ENCODE measurements around the gene LRMDA. TPM values are rescaled to one million over a fixed set of nuclear protein-coding genes. Genes with fewer than 3 reads are reported as not detected.

LRMDA gene
- total RNA-seq, 2 experiments from 2014 or later: not detected

GRCh38 chr10:76459016-76459730 lies 1027.7 kb downstream of the LRMDA start:
- Mint-ChIP-seq H3K4me3 (no peak overlapping the region), H3K27ac (no peak overlapping the region), H3K27me3 (no peaks in the 10 kb centered on the region), H3K36me3 (no peaks in the 10 kb centered on the region), H3K4me1 (no peaks in the 10 kb centered on the region), H3K9me3 (no peaks in the 10 kb centered on the region)
- ATAC-seq (ENCODE audit: low read depth): no peak
- POLR2A ChIA-PET: no interaction called here
- DNase-seq: no peak

- H3K4me1 Mint-ChIP-seq: no peaks in the 10 kb centered on the region
- no peak overlapping the region for H3K4me3 Mint-ChIP-seq
- no peaks in the 10 kb centered on the region for H3K36me3 Mint-ChIP-seq
- H3K27ac Mint-ChIP-seq: no peak overlapping the region
- ATAC-seq (ENCODE audit: low read depth) (no peak), DNase-seq (no peak)
- POLR2A ChIA-PET: no interaction called here
- no peaks in the 10 kb centered on the region for H3K27me3 Mint-ChIP-seq
- H3K9me3 Mint-ChIP-seq: no peaks in the 10 kb centered on the region
Observed at GRCh38 chr10:76461024-76461423, 1029.6 kb downstream of the LRMDA start.

- H3K4me1 Mint-ChIP-seq: no peaks in the 10 kb centered on the region
- H3K4me3 Mint-ChIP-seq: no peak overlapping the region
- POLR2A ChIA-PET: no interaction called here
- DNase-seq (no peak), ATAC-seq (ENCODE audit: low read depth) (no peak)
- H3K27me3 Mint-ChIP-seq: no peaks in the 10 kb centered on the region
- H3K36me3 Mint-ChIP-seq: no peaks in the 10 kb centered on the region
- H3K27ac Mint-ChIP-seq: no peak overlapping the region
- no peaks in the 10 kb centered on the region for H3K9me3 Mint-ChIP-seq
Observed at GRCh38 chr10:76463111-76463510, 1031.7 kb downstream of the LRMDA start.

- no peaks in the 10 kb centered on the region for H3K4me1 Mint-ChIP-seq
- H3K9me3 Mint-ChIP-seq: no peaks in the 10 kb centered on the region
- H3K27ac Mint-ChIP-seq: no peak overlapping the region
- ATAC-seq (ENCODE audit: low read depth) (no peak), DNase-seq (no peak)
- no peak overlapping the region for H3K4me3 Mint-ChIP-seq
- no peaks in the 10 kb centered on the region for H3K27me3 Mint-ChIP-seq
- POLR2A ChIA-PET: no interaction called here
- H3K36me3 Mint-ChIP-seq: no peaks in the 10 kb centered on the region
Observed at GRCh38 chr10:76466836-76467503, 1035.5 kb downstream of the LRMDA start.

GRCh38 chr10:76469675-76470074 lies 1038.3 kb downstream of the LRMDA start:
- DNase-seq (no peak), ATAC-seq (ENCODE audit: low read depth) (no peak)
- Mint-ChIP-seq H3K4me3 (no peak overlapping the region), H3K27me3 (no peaks in the 10 kb centered on the region), H3K36me3 (no peaks in the 10 kb centered on the region), H3K9me3 (no peaks in the 10 kb centered on the region), H3K4me1 (no peaks in the 10 kb centered on the region), H3K27ac (no peak overlapping the region)
- POLR2A ChIA-PET: no interaction called here

- Mint-ChIP-seq H3K27me3 (no peaks in the 10 kb centered on the region), H3K27ac (no peak overlapping the region), H3K4me3 (no peak overlapping the region), H3K4me1 (no peaks in the 10 kb centered on the region), H3K9me3 (peaks cover 3% of the 10 kb centered on the region), H3K36me3 (no peaks in the 10 kb centered on the region)
- ATAC-seq (ENCODE audit: low read depth): no peak
- POLR2A ChIA-PET: no interaction called here
- no peak for DNase-seq
Observed at GRCh38 chr10:76479103-76479790, 1047.8 kb downstream of the LRMDA start.

GRCh38 chr10:76481178-76481577 lies 1049.8 kb downstream of the LRMDA start:
- Mint-ChIP-seq H3K27ac (no peak overlapping the region), H3K9me3 (no peaks in the 10 kb centered on the region), H3K4me1 (no peaks in the 10 kb centered on the region), H3K4me3 (no peak overlapping the region), H3K36me3 (no peaks in the 10 kb centered on the region), H3K27me3 (no peaks in the 10 kb centered on the region)
- ATAC-seq (ENCODE audit: low read depth): no peak
- POLR2A ChIA-PET: no interaction called here
- DNase-seq: no peak

GRCh38 chr10:76487582-76487981 lies 1056.2 kb downstream of the LRMDA start:
- Mint-ChIP-seq H3K4me1 (no peaks in the 10 kb centered on the region), H3K27me3 (no peaks in the 10 kb centered on the region), H3K36me3 (no peaks in the 10 kb centered on the region), H3K4me3 (no peak overlapping the region), H3K9me3 (no peaks in the 10 kb centered on the region), H3K27ac (no peak overlapping the region)
- POLR2A ChIA-PET: no interaction called here
- ATAC-seq (ENCODE audit: low read depth) (no peak), DNase-seq (no peak)

- POLR2A ChIA-PET: no interaction called here
- Mint-ChIP-seq H3K27me3 (no peaks in the 10 kb centered on the region), H3K27ac (no peak overlapping the region), H3K4me1 (no peaks in the 10 kb centered on the region), H3K36me3 (no peaks in the 10 kb centered on the region), H3K4me3 (no peak overlapping the region), H3K9me3 (no peaks in the 10 kb centered on the region)
- ATAC-seq (ENCODE audit: low read depth): no peak
- no peak for DNase-seq
Observed at GRCh38 chr10:76488602-76489001, 1057.2 kb downstream of the LRMDA start.

- ATAC-seq (ENCODE audit: low read depth) (no peak), DNase-seq (no peak)
- POLR2A ChIA-PET: no interaction called here
- H3K4me1 Mint-ChIP-seq: no peaks in the 10 kb centered on the region
- no peaks in the 10 kb centered on the region for H3K9me3 Mint-ChIP-seq
- no peak overlapping the region for H3K27ac Mint-ChIP-seq
- no peaks in the 10 kb centered on the region for H3K36me3 Mint-ChIP-seq
- no peak overlapping the region for H3K4me3 Mint-ChIP-seq
- H3K27me3 Mint-ChIP-seq: no peaks in the 10 kb centered on the region
Observed at GRCh38 chr10:76491216-76491615, 1059.8 kb downstream of the LRMDA start.

GRCh38 chr10:76492026-76492425 lies 1060.6 kb downstream of the LRMDA start:
- no peaks in the 10 kb centered on the region for H3K27me3 Mint-ChIP-seq
- POLR2A ChIA-PET: no interaction called here
- no peaks in the 10 kb centered on the region for H3K9me3 Mint-ChIP-seq

GRCh38 chr10:76492678-76493472 lies 1061.5 kb downstream of the LRMDA start:
- ATAC-seq (ENCODE audit: low read depth) (no peak), DNase-seq (no peak)
- Mint-ChIP-seq H3K36me3 (no peaks in the 10 kb centered on the region), H3K4me1 (no peaks in the 10 kb centered on the region), H3K27me3 (no peaks in the 10 kb centered on the region), H3K4me3 (no peak overlapping the region), H3K27ac (no peak overlapping the region), H3K9me3 (no peaks in the 10 kb centered on the region)
- POLR2A ChIA-PET: no interaction called here

More at GRCh38 chr10:76492026-76492425, 1060.6 kb downstream of the LRMDA start:
- Mint-ChIP-seq H3K36me3 (no peaks in the 10 kb centered on the region), H3K4me1 (no peaks in the 10 kb centered on the region), H3K27ac (no peak overlapping the region), H3K4me3 (no peak overlapping the region)
- no peak for ATAC-seq (ENCODE audit: low read depth)
- no peak for DNase-seq

GRCh38 chr10:76497666-76498065 lies 1066.2 kb downstream of the LRMDA start:
- H3K36me3 Mint-ChIP-seq: no peaks in the 10 kb centered on the region
- H3K27ac Mint-ChIP-seq: no peak overlapping the region
- H3K4me3 Mint-ChIP-seq: no peak overlapping the region
- no peaks in the 10 kb centered on the region for H3K27me3 Mint-ChIP-seq
- DNase-seq: no peak
- peaks cover 2% of the 10 kb centered on the region for H3K9me3 Mint-ChIP-seq
- POLR2A ChIA-PET: no interaction called here
- ATAC-seq (ENCODE audit: low read depth): no peak
- H3K4me1 Mint-ChIP-seq: no peaks in the 10 kb centered on the region
